ENCODE results near the gene HGS. TPM values are rescaled to one million over a fixed set of nuclear protein-coding genes. Genes with fewer than 3 reads are reported as not detected.

Gene HGS, protein sequence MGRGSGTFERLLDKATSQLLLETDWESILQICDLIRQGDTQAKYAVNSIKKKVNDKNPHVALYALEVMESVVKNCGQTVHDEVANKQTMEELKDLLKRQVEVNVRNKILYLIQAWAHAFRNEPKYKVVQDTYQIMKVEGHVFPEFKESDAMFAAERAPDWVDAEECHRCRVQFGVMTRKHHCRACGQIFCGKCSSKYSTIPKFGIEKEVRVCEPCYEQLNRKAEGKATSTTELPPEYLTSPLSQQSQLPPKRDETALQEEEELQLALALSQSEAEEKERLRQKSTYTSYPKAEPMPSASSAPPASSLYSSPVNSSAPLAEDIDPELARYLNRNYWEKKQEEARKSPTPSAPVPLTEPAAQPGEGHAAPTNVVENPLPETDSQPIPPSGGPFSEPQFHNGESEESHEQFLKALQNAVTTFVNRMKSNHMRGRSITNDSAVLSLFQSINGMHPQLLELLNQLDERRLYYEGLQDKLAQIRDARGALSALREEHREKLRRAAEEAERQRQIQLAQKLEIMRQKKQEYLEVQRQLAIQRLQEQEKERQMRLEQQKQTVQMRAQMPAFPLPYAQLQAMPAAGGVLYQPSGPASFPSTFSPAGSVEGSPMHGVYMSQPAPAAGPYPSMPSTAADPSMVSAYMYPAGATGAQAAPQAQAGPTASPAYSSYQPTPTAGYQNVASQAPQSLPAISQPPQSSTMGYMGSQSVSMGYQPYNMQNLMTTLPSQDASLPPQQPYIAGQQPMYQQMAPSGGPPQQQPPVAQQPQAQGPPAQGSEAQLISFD
- 79.4 and 92.7 TPM in 2 replicates for total RNA-seq

DNA sequence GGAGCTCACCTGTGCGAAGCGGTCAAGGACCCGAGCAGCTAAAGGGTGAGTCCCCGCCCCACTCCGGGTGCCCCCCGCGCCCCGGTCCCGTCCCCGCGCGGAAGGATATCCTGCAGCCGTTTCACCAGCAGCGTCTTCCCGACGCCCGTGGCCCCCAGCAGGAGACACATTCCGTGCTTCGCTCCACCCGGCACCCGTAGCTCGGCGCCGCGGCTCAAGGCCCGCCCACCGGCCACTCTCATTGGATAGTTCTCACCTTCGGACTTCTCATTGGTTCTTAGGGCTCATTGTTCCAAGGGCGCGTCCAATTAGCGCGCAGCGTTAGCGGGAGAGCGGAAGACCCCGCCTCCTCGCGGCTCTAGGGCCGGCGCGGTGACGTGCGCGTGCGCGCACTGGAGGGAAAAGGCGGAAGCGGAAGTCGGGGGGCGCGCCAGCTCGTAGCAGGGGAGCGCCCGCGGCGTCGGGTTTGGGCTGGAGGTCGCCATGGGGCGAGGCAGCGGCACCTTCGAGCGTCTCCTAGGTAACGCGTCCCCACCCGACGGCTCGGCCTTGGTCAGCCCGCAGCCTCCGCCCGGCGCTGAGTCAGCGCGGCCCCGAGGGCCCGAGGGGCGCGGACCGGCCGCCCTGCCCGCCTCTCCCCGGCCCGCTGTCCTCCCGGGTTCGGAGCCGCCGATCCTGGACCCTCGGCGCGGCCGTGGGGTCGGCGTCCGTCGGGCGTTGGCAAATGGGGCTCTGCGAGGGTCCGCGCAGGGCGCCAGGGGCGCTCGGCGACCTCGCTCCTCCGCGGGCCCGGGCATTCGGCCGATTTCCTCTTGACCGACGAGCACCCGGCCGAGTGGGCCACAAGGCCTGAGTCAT lies at the start of gene HGS, which contains the start of gene ARL16:
Gene HGS, plus strand, starts transcription at position 428 of the 858 bp plus-strand sequence. Its CDS starts 56 bp downstream, at position 484.
Gene ARL16, minus strand, starts transcription at position 214 of the 858 bp plus-strand sequence. Its CDS starts 44 bp downstream, at position 170.

DNA sequence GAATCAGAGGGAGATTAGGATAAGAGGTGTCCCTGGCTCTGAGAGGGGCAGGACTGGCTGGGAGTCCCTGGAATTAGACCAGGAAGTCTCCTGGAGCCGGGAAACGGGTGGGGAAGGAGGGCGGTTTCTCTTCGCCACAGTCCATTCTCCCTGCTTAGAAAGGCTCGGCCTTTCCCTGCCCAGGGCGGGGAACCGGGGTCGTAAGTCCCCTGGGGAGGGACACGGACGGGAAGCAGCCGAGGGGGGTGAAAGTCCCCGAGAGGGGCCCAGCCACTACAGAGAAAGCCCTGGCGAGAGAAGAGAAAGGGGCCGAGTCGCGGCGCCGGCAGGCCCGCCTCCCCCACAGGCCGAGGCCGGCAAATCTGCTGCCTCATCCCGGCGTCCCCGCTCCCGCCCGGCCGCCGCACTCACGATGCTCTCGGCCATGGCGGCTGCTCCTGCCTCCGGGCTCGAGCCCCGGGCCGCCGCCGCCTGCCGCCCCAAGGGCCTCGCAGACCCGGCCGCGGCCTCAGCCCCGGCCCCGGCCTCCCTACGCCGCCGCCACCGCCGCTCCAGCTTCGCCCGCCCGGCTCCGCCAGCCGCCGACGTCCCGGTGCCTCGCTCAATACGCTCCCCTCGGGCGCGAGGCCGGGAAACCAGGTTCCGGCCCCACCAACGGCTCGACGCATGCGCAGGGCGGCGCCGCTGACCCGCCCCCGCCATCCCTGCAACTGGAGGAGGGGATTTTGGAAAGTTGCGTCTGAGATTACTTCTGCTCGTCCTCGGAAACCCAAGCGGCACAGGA lies 47.1 kb upstream of the HGS start, which contains the start of the genes NPLOC4 and TSPAN10:
Gene NPLOC4, minus strand, starts transcription at position 608 of the 784 bp plus-strand sequence. Its CDS starts 182 bp downstream, at position 426.
Gene TSPAN10, plus strand, starts transcription at position 692 of the 784 bp plus-strand sequence. CDS start 5,217 bp downstream, outside the sequence.

DNA sequence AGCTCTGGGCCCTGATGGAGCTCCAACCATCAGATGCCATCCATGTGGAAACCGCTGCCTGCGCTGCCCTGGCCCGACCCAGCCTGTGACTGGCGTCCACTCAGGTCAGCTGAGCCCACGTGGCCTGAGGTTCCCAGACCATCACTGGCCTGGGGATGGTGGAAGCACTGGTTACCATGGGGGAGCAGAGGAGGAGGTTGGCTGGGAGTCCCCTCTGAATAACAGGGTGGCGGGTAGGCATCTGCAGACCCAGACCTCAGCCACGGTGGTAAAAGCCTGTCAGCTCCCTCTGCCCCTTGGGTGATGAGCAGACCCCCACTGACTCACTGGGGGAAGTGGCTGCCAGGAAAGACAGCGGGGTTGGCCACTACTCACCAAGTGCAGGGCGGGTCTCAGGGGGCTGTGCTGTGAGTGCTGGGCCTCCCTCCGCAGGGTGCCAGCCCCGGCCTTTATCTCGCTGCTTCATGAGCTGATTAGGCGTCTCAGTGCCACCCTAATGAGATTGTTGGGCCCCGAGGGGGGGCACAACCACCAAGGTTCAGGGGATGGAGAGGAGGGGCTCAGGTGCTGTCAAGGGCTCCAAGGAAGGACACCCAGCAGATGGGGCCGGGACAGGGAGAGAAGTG lies 27.6 kb upstream of the HGS start, which contains the start of gene PDE6G:
Gene PDE6G, minus strand, starts transcription at position 425 of the 626 bp plus-strand sequence. CDS start 3,237 bp downstream, outside the sequence.

GRCh38 chr17:81666342-81667191 lies 17.2 kb upstream of the HGS start, which contains the start of the genes CCDC137 and OXLD1:
Gene CCDC137 (plus strand): TSS chr17:81666737. CDS start chr17:81666767, 30 bp downstream.
Gene OXLD1 (minus strand): TSS chr17:81666605. CDS start chr17:81666577, 28 bp downstream.

GRCh38 chr17:81702934-81703746 lies 19.3 kb downstream of the HGS start, which contains the start of gene MRPL12:
Gene MRPL12 (plus strand): TSS chr17:81703367. CDS start chr17:81703502, 135 bp downstream.

GRCh38 chr17:81711814-81712467 lies 28.1 kb downstream of the HGS start, which contains the start of gene SLC25A10:
Gene SLC25A10 (plus strand): TSS chr17:81712284. CDS start chr17:81712427, 143 bp downstream.

Other genes starting within 250 kb of the HGS start
- gene ACTG1, start 171.2 kb upstream of the HGS start, total RNA-seq: 6,098 and 7,194 TPM in 2 replicates
- gene FSCN2, start 155.6 kb upstream of the HGS start, total RNA-seq: 0.14 TPM in 1 of 2 replicates, not detected in the other
- gene FAAP100, start 131.7 kb upstream of the HGS start, total RNA-seq: 29.6 and 38.2 TPM in 2 replicates
- 45.6 and 57.5 TPM in 2 replicates for gene NPLOC4, start 46.9 kb upstream of the HGS start, total RNA-seq
- 0.63 and 0.74 TPM in 2 replicates for gene TSPAN10, start 46.8 kb upstream of the HGS start, total RNA-seq
- 1.4 TPM in 1 of 2 replicates, not detected in the other for gene PDE6G, start 27.5 kb upstream of the HGS start, total RNA-seq
- gene OXLD1, start 17.4 kb upstream of the HGS start, total RNA-seq: 27.8 and 34.8 TPM in 2 replicates
- 23.0 and 27.5 TPM in 2 replicates for gene CCDC137, start 17.3 kb upstream of the HGS start, total RNA-seq
- gene ARL16, start 214 bp upstream of the HGS start, total RNA-seq: 45.1 and 45.5 TPM in 2 replicates
- 136 and 143 TPM in 2 replicates for gene MRPL12, start 19.4 kb downstream of the HGS start, total RNA-seq
- 56.4 and 66.7 TPM in 2 replicates for gene SLC25A10, start 28.3 kb downstream of the HGS start, total RNA-seq
- not detected in 2 replicates for gene GCGR, start 120.1 kb downstream of the HGS start, total RNA-seq
- 34.9 and 50.1 TPM in 2 replicates for gene MCRIP1, start 149.3 kb downstream of the HGS start, total RNA-seq
- not detected in 2 replicates for gene PPP1R27, start 151.0 kb downstream of the HGS start, total RNA-seq
- gene P4HB, start 176.5 kb downstream of the HGS start, total RNA-seq: 1,284 and 1,865 TPM in 2 replicates
- 326 and 351 TPM in 2 replicates for gene ARHGDIA, start 187.3 kb downstream of the HGS start, total RNA-seq
- 184 and 208 TPM in 2 replicates for gene ALYREF, start 207.6 kb downstream of the HGS start, total RNA-seq
- 235 and 300 TPM in 2 replicates for gene ANAPC11, start 207.7 kb downstream of the HGS start, total RNA-seq
- gene NPB, start 218.2 kb downstream of the HGS start, total RNA-seq: 3.0 TPM in 1 of 2 replicates, not detected in the other
- gene PCYT2, start 227.4 kb downstream of the HGS start, total RNA-seq: 50.9 and 54.8 TPM in 2 replicates
- 32.9 and 35.1 TPM in 2 replicates for gene SIRT7, start 234.2 kb downstream of the HGS start, total RNA-seq
- gene MAFG, start 243.7 kb downstream of the HGS start, total RNA-seq: 9.5 and 12.1 TPM in 2 replicates

Measured in airway epithelial cell (primary cell).